ENCODE measurements around the gene CLCNKA. TPM values are rescaled to one million over a fixed set of nuclear protein-coding genes. Genes with fewer than 3 reads are reported as not detected.

Gene CLCNKA
- total and polyA plus RNA-seq, 2 of the 8 experiments (the other 6 are each of a cell fraction or from before 2014, with no cell fraction given) = 0.95 to 2.0 TPM

- Histone ChIP-seq H3K36me3 (ENCODE audit: control insufficient read depth in 2 of 4, insufficient read depth in 4 of 4, low read length in 3 of 4) (no peaks in the 10 kb centered on the region), H3K9ac (replicated peaks in 1 of 4; ENCODE audit: extremely low read depth in 1 of 4, low read depth in 3 of 4, low read length in 3 of 4) (no peak overlapping the region), H3K4me2 (ENCODE audit: insufficient read depth in 1 of 2, low read depth in 2 of 2, low read length in 2 of 2) (peak overlapping the region; percentile 81 to 88), H3K9me3 (ENCODE audit: insufficient read depth in 2 of 2, low read depth in 1 of 2, low read length in 1 of 2) (no peaks in the 10 kb centered on the region), H3K27me3 (replicated peaks in 1 of 4; ENCODE audit: control insufficient read depth in 3 of 4, extremely low read depth in 1 of 4, insufficient read depth in 3 of 4, low read length in 3 of 4) (peaks cover 0 to 6% (median 0%) of the 10 kb centered on the region in 4 experiments; a peak in 1 of 7 replicates), H3K14ac (ENCODE audit: insufficient read length) (no peak overlapping the region), H2AFZ (ENCODE audit: low read length) (no peak overlapping the region), H4K5ac (ENCODE audit: insufficient read length, low read depth, low read length) (no peak overlapping the region), H2BK15ac (ENCODE audit: low read length) (no peak overlapping the region), H2AK5ac (ENCODE audit: low read depth, low read length) (no peak overlapping the region), H2BK12ac (ENCODE audit: low read depth, low read length) (peak overlapping the region; percentile 39; the same call in 1 of the 2 replicates), H4K91ac (replicated peaks; ENCODE audit: insufficient read length, low read length) (no peak overlapping the region), H3K4ac (replicated peaks; ENCODE audit: insufficient read length, low read depth, low read length) (no peak overlapping the region), H3K56ac (replicated peaks; ENCODE audit: insufficient read length, low read depth, low read length) (no peak overlapping the region), H3K18ac (ENCODE audit: extremely low read depth, low read length) (peak overlapping the region; percentile 78), H3K4me1 (replicated peaks in 1 of 4; ENCODE audit: control insufficient read depth in 3 of 4, insufficient read depth in 4 of 4, low read length in 3 of 4) (peaks cover 0 to 22% (median 5%) of the 10 kb centered on the region in 4 experiments; a peak in 6 of 7 replicates), H4K8ac (ENCODE audit: extremely low read depth, insufficient read depth, low read length) (no peak overlapping the region), H3K27ac (ENCODE audit: low read depth, low read length) (no peak overlapping the region), H3K79me1 (ENCODE audit: low read depth, low read length) (no peaks in the 10 kb centered on the region), H3K23ac (ENCODE audit: insufficient read length) (no peak overlapping the region), H3K23me2 (ENCODE audit: low read depth, low read length) (peaks cover 4% of the 10 kb centered on the region), H2BK5ac (ENCODE audit: low read depth, low read length) (no peak overlapping the region), H2BK120ac (replicated peaks; ENCODE audit: low read depth, low read length) (no peak overlapping the region), H3K4me3 (ENCODE audit: extremely low read depth in 1 of 4, insufficient read depth in 2 of 4, low read depth in 3 of 4, low read length in 4 of 4) (peak overlapping the region; percentile 44 to 68 (median 67)), H2BK20ac (ENCODE audit: low read length) (no peak overlapping the region), H4K20me1 (replicated peaks in 1 of 2; ENCODE audit: control insufficient read depth in 1 of 2, insufficient read depth in 2 of 2, low read length in 2 of 2) (no peaks in the 10 kb centered on the region), H3K79me2 (ENCODE audit: control insufficient read depth in 1 of 2, insufficient read depth in 2 of 2, low read length in 2 of 2) (no peaks in the 10 kb centered on the region)
- 48% methylated on average over 15 of the region's 19 CpGs; no CpG with 5 or more reads in 1 of the 2 experiments for WGBS, 2 experiments (ENCODE audit: extremely low coverage in 1 of 2, insufficient coverage in 1 of 2, insufficient read length in 1 of 2, insufficient replicate concordance in 2 of 2, low coverage in 1 of 2, low lambda C conversion rate in 2 of 2, missing lambda C conversion rate in 1 of 2)
- ChIA-PET CTCF (ENCODE audit: partially characterized antibody) (interaction anchor here (0.6 to 5.6 kb wide), 10 partner anchors 8 to 148 kb away, joined by 3 to 41 read pairs (median 5); partner anchors contain the start of gene HSPB7), POLR2A (ENCODE audit: partially characterized antibody) (interaction anchor here (0.8 to 0.9 kb wide), 3 partner anchors 11 to 34 kb away, joined by 3 to 4 read pairs (median 4); no protein-coding TSS in a partner anchor)
- FAIRE-seq (no peak), DNase-seq (ENCODE audit: low read depth in 1 of 2, low spot score in 2 of 2) (no peak)
- TF ChIP-seq EZH2 (IDR thresholded peaks at IDR 0.05; ENCODE audit: low read depth, low read length, severe bottlenecking) = no peak
- TF ChIP-seq ATF3 (IDR thresholded peaks at IDR 0.05; ENCODE audit: insufficient read depth, low read depth, low read length) = no peak
- TF ChIP-seq POLR2AphosphoS5 (IDR thresholded peaks at IDR 0.05; ENCODE audit: low read depth, low read length) = no peak
- TF ChIP-seq TCF12 (IDR thresholded peaks at IDR 0.05; ENCODE audit: low read depth, low read length) = no peak
- no peak for TF ChIP-seq RFX5 (IDR thresholded peaks at IDR 0.05; ENCODE audit: borderline replicate concordance, low read depth, low read length)
- no peak for TF ChIP-seq TEAD4 (IDR thresholded peaks at IDR 0.05; ENCODE audit: low read depth, low read length)
- no peak for TF ChIP-seq CHD2 (IDR thresholded peaks at IDR 0.05; ENCODE audit: low read length)
- TF ChIP-seq, protein P1, sequence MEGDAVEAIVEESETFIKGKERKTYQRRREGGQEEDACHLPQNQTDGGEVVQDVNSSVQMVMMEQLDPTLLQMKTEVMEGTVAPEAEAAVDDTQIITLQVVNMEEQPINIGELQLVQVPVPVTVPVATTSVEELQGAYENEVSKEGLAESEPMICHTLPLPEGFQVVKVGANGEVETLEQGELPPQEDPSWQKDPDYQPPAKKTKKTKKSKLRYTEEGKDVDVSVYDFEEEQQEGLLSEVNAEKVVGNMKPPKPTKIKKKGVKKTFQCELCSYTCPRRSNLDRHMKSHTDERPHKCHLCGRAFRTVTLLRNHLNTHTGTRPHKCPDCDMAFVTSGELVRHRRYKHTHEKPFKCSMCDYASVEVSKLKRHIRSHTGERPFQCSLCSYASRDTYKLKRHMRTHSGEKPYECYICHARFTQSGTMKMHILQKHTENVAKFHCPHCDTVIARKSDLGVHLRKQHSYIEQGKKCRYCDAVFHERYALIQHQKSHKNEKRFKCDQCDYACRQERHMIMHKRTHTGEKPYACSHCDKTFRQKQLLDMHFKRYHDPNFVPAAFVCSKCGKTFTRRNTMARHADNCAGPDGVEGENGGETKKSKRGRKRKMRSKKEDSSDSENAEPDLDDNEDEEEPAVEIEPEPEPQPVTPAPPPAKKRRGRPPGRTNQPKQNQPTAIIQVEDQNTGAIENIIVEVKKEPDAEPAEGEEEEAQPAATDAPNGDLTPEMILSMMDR (IDR thresholded peaks at IDR 0.05; ENCODE audit: control extremely low read depth in 1 of 3, insufficient read depth in 1 of 3, low read depth in 1 of 3, low read length in 3 of 3) = no peak
- no peak for TF ChIP-seq MAX (IDR thresholded peaks at IDR 0.05)
Observed at GRCh38 chr1:16047791-16048475, 26.1 kb downstream of the CLCNKA start.
